HG03135 (cell line): ENCODE data around the gene PKD2L1.
A peak's percentile ranks its signal among the peaks of the same experiment; 100 is the strongest.
"Not testable (repeated sequence)": the region's sequence is repeated elsewhere in the genome, so short reads cannot be mapped to it uniquely, and the experiment has no call there.

Experiments
- ATAC-seq: cut with Tn5 transposase; IDR thresholded peaks from one replicate; pipeline ENCODE4 v1.9.1; 2021; ENCODE audit warnings: mild to moderate bottlenecking, moderate library complexity; ENCODE audit not compliant: unreplicated experiment

The PKD2L1 gene

DNA sequence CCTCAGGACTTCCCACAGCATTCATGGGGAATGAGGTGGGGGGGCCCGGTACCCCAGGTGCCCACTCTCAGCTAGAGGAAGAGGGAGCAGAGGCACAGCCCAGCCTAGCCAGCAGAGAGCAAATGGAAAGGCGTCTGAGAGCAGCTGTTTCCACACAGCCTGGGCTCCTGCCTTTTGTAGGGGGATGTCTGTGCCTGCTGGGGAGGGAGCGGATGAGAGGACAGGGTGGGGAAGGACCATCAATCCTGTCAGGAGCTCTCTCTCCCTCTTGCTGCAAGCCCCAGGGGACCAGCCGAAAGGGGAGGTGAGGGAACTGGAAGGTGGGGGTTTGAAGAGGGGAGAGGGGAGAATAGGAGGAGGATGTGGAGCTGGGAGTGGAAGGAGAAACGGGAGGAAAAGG, at the start of gene PKD2L1:
TSS of gene PKD2L1 (minus strand) at position 150 of the 400 bp plus-strand sequence. CDS start at position 25, 125 bp downstream.
- ATAC-seq = no peak

DNA sequence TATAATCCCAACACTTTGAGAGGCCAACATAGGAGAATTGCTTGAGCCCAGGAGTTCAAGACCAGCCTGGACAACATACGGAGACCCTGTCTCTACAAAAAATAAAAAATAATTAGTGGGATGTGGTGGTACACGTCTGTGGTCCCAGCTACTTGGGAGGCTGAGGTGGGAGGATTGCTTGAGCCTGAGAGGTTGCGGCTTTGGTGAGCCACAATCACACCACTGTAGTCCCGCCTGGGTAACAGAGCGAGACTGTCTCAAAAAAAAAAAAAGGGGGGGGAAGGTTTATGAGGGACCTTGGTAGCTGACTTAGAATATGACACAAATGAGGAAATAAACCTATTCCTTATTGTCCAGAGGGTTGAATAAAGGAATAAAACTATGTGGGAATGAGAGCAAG, 47.8 kb upstream of the PKD2L1 start:
- ATAC-seq = no peak

- not testable (repeated sequence) for ATAC-seq
Observed at GRCh38 chr10:100376656-100377055, 46.6 kb upstream of the PKD2L1 start.

- ATAC-seq = not testable (repeated sequence)
Observed at GRCh38 chr10:100374677-100375353, 44.8 kb upstream of the PKD2L1 start.

- no peak for ATAC-seq
Observed at GRCh38 chr10:100374200-100374655, 44.2 kb upstream of the PKD2L1 start.

- peak; percentile 94 for ATAC-seq
Observed at GRCh38 chr10:100373298-100374199, 43.5 kb upstream of the PKD2L1 start.

- no peak for ATAC-seq
Observed at GRCh38 chr10:100372415-100373297, 42.6 kb upstream of the PKD2L1 start.

- ATAC-seq = no peak
Observed at GRCh38 chr10:100371482-100372027, 41.5 kb upstream of the PKD2L1 start.

- ATAC-seq = no peak
Observed at GRCh38 chr10:100370714-100371481, 40.9 kb upstream of the PKD2L1 start.

DNA sequence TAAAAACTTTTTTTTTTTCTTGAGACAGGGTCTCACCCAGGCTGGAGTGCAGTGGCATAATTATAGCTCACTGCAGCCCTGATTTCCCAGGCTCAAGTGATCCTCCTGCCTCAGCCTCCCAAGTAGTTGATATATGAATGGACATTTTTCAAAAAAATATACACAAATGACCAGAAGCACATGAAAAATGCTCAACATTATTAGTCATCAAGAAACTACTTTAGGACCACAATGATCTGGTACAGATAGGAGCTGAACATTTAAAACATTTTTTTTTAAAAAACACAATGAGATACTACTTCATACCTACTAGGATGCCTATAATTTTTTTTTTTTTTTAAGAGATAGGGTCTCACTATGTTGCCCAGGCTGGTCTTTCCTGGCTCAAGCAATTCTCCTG, 38.7 kb upstream of the PKD2L1 start:
- no peak for ATAC-seq

DNA sequence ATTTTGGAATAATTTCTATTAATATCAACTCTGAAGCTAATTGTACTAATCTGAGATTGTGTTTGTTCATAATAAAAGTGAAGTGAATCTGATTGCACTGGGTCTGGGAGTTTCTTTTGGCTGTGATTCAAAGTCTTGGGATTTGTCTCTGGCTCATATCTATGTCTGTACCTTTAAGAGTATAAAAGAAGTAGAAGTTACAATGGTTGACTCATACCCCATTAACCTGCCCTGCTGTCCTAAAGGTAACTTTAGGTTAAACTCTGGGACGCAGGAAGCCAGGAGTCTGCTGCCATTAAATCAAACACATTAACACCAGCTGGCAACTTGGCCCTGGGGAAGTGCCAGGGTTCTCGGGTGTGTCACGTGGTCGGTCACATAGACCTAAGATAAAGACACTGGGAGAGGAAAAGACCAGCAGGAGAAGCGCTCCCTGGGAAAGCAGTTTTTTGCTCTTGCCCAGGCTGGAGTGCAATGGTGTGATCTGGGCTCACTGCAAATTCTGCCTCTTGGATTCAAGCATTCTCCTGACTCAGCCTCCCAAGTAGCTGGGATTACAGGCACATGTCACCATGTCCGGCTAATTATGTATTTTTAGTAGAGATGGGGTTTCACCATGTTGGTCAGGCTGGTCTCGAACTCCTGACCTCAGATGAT, 34.8 kb upstream of the PKD2L1 start:
- ATAC-seq = no peak

- ATAC-seq = no peak
Observed at GRCh38 chr10:100364175-100364574, 34.1 kb upstream of the PKD2L1 start.

DNA sequence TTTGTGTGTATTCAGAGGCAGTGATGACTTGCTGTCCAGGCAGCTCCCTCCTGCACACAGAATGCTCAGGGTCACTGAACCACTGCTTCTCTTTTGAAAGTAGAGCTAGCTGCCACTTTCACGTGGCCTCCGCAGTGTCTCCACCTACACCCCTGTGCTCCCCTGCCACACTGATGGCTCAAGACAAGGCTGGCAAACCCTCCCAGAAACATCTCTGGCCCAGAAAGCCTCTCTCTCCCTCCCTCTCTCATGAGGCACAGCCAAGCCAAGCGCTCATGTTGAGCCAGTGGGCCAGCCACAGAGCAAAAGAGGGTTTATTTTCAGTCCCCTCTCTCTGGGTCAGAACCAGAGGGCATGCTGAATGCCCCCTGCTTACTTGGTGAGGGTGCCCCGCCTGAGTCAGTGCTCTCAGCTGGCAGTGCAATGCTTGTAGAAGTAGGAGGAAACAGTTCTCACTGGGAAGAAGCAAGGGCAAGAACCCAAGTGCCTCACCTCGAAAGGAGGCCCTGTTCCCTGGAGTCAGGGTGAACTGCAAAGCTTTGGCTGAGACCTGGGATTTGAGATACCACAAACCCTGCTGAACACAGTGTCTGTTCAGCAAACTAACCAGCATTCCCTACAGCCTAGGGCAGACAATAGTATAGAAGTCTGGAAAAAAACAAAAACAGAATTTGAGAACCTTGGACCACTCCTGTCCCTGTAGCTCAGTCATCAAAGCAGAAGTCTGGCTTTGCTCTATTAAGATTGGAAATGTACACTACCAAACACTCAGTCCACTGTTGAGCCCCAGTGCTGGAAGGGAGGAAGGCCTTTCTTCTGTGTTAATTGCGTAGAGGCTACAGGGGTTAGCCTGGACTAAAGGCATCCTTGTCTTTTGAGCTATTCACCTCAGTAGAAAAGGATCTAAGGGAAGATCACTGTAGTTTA, 32.8 kb upstream of the PKD2L1 start:
- ATAC-seq = no peak

GRCh38 chr10:100360234-100360633, 30.2 kb upstream of the PKD2L1 start:
- ATAC-seq = no peak

- ATAC-seq = no peak
Observed at GRCh38 chr10:100359529-100360150, 29.6 kb upstream of the PKD2L1 start.

- ATAC-seq = no peak
Observed at GRCh38 chr10:100359030-100359432, 29.0 kb upstream of the PKD2L1 start.

DNA sequence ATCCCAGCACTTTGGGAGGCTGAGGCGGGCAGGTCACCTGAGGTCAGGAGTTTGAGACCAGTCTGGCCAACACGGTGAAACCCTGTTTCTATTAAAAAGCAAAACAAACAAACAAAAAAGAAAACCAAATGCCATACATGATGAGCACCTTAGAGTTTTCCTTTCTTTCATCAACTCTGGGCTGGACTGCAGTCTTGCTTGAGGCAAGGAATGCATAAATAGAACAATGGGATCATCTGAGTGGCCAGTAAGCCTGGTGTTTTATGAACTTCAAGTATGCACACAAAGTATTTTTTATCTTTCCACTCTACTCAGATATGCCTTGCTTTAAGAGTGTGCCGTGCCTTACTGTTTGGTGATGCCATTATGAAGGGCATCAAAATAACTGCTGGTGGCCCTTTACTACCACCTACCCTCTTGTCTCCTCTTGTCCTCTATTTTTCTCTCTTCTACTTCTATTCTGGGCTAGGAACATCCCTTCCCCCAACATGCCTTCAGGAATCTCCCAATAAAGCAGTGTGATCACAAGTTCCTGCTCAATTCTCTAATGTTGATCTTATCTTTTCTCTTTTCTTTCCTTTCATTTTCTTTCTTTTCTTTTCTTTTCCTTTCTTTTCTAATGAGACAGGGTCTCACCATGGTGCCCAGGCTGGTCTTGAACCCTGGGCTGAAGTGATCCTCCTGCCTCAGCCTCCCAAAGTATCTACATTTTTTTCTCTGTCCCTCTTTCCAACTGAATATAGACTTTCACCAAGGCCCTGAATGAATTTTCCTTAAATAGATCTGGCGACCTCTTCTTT, 27.2 kb upstream of the PKD2L1 start:
- ATAC-seq = no peak
